ENCODE data around the gene SLC4A4. TPM values are rescaled to one million over a fixed set of nuclear protein-coding genes. Genes with fewer than 3 reads are reported as not detected.

The SLC4A4 gene
- total RNA-seq, 1 experiment from 2014 or later: 1.1 TPM

GRCh38 chr4:71389149-71389827 lies 50.5 kb downstream of the SLC4A4 start:
- H3K27ac Mint-ChIP-seq: no peak overlapping the region
- H3K4me3 Mint-ChIP-seq: no peak overlapping the region
- H3K27me3 Mint-ChIP-seq (ENCODE audit: low read depth): no peaks in the 10 kb centered on the region
- H3K36me3 Mint-ChIP-seq: no peaks in the 10 kb centered on the region
- DNase-seq (ENCODE audit: low spot score) (no peak), ATAC-seq (no peak; the same call in 1 of the 2 replicates)
- POLR2A ChIA-PET: no interaction called here
- H3K4me1 Mint-ChIP-seq: peaks cover 15% of the 10 kb centered on the region
- TF ChIP-seq ZNF396 (CRISPR knock-in tag; IDR thresholded peaks at IDR 0.05; ENCODE audit: borderline replicate concordance): no peak
- TF ChIP-seq AR (CRISPR knock-in tag; IDR thresholded peaks at IDR 0.05): no peak
- no peak for TF ChIP-seq ZNF138 (CRISPR knock-in tag; conservative IDR thresholded peaks at IDR 0.05)
- no peak for TF ChIP-seq USF1 (CRISPR knock-in tag; IDR thresholded peaks at IDR 0.05)
- no peak for TF ChIP-seq CREM (CRISPR knock-in tag; IDR thresholded peaks at IDR 0.05)
- TF ChIP-seq AFF4 (CRISPR knock-in tag; IDR thresholded peaks at IDR 0.05; ENCODE audit: borderline replicate concordance): no peak
- no peak for TF ChIP-seq GRHL2 (CRISPR knock-in tag; IDR thresholded peaks at IDR 0.05; ENCODE audit: insufficient replicate concordance, severe bottlenecking)
- no peak for TF ChIP-seq HMGXB4 (CRISPR knock-in tag; IDR thresholded peaks at IDR 0.05)
- TF ChIP-seq SP1 (CRISPR knock-in tag; conservative IDR thresholded peaks at IDR 0.05): no peak
- H3K9me3 Mint-ChIP-seq: peaks cover 10% of the 10 kb centered on the region; the same call in 1 of the 2 replicates
- CTCF ChIA-PET: no interaction called here

- ChIA-PET POLR2A (no interaction called here), CTCF (no interaction called here)
- DNase-seq (ENCODE audit: low spot score) (no peak), ATAC-seq (no peak)
- Mint-ChIP-seq H3K4me1 (peaks cover 33% of the 10 kb centered on the region), H3K9me3 (peaks cover 10% of the 10 kb centered on the region; the same call in 1 of the 2 replicates), H3K27ac (no peak overlapping the region), H3K27me3 (ENCODE audit: low read depth) (no peaks in the 10 kb centered on the region), H3K36me3 (no peaks in the 10 kb centered on the region), H3K4me3 (no peak overlapping the region)
- TF ChIP-seq NR2C2 (CRISPR knock-in tag; IDR thresholded peaks at IDR 0.05) (no peak), SOX15 (CRISPR knock-in tag; IDR thresholded peaks at IDR 0.05) (no peak), TCF7 (CRISPR knock-in tag; IDR thresholded peaks at IDR 0.05; ENCODE audit: low read depth) (no peak), HMGXB4 (CRISPR knock-in tag; IDR thresholded peaks at IDR 0.05) (no peak), ERG (CRISPR knock-in tag; IDR thresholded peaks at IDR 0.05) (no peak), ZNF121 (CRISPR knock-in tag; IDR thresholded peaks at IDR 0.05) (no peak)
Measured at GRCh38 chr4:71392109-71392508, 53.3 kb downstream of the SLC4A4 start.
